GM21576 (cell line): Measurements from ENCODE around the gene ZNF195.
"Not testable (repeated sequence)": the region's sequence is repeated elsewhere in the genome, so short reads cannot be mapped to it uniquely, and the experiment has no call there.

Experiments used
- ATAC-seq: cut with Tn5 transposase; IDR thresholded peaks from one replicate; pipeline ENCODE4 v1.9.1; 2021; ENCODE audit warnings: mild to moderate bottlenecking, moderate library complexity; ENCODE audit not compliant: unreplicated experiment

The ZNF195 gene

DNA sequence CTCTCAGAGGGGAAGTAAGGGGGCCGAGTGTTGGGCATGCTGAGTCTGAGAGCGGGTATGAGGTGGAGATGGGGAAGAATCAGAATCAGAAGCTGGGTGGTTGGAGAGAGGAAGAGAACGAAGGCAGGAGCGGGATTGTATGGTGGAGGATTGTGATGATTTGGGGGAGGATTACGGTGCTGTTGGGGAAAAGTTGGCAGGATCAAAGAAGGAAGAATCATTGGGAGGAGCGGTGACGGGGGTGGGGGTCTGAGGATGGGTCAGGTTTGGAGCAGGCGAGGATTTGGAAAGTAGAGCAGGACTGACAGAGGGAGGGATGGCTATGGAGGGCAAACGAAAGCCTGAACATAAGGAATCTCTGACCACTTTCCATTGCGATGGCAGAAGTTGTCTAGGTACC, 22.1 kb downstream of the ZNF195 start:
- ATAC-seq, result no peak

DNA sequence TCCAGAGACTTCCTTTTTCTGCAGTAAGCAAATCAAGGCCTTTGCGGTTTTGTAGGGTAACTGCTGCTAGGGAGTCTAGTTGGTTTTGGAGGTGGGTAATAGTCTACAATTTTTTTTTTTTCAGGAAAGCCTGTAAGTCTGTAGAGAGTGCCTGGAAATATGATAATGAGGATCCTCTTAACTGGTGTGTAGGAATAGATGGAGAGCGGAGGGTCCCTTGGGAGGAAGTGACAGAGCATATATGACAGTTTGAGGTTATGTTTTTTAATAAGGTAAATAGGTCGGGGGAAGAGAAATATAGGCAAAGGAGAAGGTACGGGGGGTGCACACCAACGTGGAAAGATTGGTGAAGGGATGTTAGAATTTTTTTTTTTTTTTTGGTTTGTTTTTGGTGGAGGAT, 25.9 kb downstream of the ZNF195 start:
- ATAC-seq, result no peak

DNA sequence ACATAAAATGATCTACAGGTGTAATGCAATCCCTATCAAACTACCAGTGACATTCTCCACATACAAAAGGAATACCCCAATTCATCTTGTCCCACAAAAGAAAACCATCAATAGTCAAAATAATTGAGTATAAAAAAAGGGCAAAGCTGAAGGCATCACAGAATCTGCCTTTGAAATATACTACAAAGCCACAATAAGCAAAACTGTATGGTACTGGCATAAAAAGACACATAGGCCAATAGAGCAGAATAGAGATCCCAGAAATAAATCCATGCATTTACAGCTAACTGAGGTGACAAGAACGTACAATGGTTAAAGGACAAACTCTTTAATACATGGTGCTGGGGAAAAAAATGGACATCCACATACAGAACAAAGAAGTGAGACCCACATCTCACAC, 31.8 kb downstream of the ZNF195 start:
- no peak for ATAC-seq

DNA sequence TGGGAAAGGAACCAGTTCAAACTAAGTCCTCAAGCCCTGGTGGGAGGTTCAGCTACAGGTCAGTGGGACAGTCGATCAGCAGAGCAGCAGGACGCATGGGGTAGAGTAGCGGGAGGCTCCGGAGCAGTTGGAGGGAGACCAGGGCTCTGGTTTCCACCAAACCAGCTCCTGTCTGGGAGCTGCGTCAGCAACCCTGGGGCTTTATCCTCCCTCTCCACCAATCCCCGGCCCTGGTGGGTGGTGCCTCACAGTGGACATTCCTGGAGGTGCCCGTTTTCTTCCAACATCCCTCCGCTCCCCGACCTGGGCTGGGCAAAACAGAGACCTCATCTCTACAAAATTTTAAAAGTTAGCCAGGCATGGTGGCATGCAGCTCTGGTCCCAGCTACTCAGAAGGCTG, 32.4 kb downstream of the ZNF195 start:
- ATAC-seq, result no peak

DNA sequence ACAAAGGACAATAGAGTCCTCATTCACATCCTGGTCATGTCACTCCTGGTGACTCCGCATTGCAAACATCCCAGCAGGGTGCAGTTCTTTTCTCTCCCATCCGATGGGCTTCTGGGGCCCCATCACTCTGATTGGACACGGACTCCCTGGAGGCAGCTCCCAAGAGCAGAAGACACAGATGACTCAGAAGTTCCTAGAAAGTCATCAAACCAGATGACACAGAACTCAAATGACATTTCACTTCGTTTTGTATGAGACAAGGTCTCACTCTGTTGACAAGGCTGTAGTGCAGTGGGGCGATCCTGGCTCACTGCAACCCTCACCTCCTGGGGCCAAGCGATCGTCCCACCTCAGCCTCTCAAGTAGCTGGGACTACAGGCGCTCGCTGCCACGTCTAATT, 33.2 kb downstream of the ZNF195 start:
- no peak for ATAC-seq

DNA sequence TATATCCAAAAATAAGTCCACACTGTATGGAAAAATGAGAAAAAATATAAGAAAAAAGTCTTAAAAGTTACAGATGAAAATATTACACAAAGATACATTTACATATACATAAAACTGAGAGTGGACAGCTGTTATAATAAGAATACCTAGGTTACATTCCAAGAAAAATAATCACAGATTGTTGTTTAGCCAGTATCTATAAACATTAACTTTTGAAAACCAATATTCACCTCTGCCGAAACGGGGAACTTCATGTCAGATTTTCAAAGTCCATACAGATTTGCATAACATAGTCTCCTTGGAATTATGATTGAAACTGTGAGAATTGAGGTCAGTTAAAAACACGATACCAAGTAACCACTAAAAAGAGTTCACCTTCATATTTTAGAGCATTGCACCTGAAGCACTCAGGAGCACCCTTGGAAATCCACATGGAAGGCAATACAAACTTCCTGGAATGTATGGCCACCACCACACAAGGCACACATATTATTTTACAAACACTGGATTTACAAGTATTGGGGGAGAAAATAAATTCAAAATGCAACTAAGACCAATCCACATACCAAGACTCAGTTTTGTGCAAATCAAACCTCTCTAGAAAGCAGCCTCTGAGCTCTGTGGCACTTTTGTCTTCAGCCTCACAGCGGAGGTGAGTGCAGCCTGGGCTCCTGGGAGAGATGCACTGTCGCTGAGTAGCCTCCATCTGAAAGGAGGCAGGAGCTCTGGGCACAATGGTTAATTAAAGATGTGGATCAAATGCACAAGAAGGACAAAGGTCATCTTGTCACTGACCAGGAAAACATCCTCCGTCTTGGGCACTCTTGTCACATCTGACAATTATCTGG, 34.4 kb downstream of the ZNF195 start:
- ATAC-seq, result no peak

DNA sequence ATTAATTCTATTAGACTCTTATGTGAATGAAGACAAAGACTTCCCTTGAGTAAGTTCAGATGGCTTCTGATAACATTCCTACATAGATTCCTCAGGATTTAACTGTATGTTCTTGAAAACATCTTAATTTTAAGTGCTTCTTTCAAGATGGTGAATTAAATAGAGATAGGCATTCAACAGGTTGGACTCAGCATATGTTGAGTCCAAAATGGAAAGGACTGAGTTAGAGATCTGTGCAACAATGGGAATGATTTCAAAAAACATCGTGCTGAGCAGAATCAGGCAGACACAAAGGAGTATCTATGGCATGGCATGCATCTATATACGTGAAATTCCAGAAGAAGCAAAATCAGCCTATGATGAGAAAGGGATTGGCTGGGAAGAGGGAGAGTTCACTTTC, 36.2 kb downstream of the ZNF195 start:
- ATAC-seq, result no peak

DNA sequence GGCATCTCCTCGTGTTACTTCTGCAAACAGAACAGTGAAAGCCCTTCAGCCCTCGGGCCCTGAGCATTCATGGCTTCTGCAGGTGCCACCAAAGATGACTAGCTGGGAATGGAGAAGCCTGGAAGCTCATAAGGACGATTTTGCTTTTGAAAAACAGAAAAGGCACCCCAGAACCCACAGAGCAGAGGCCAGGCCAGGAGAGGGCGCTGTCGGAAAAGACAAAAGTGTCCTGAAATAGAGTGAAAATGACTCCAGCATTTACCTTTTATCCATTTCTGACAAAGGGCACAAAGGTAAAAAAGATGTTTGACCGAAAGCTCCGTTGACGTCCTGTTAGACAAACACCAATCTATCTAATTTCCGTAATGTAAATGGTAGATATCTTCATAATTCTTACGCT, 37.6 kb downstream of the ZNF195 start:
- ATAC-seq, result no peak

DNA sequence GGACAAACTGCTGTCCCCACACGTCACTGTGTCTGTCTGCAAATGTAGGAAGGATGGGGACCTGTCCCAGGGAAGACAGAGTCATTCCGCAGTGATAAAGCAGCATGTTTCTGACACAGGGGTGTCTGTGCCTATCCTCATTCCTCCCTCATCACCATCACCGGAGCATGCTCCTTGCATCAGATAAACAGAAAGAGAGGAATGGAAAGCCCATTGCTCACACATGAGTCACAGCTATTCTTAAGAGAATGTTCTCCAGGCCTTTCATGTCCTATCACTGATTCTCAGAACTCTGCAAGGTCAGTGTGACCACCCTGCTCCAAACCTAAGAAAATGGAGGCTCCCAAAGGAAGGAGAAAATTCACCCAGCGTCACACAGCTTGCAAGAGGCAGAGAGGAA, 38.9 kb downstream of the ZNF195 start:
- no peak for ATAC-seq

DNA sequence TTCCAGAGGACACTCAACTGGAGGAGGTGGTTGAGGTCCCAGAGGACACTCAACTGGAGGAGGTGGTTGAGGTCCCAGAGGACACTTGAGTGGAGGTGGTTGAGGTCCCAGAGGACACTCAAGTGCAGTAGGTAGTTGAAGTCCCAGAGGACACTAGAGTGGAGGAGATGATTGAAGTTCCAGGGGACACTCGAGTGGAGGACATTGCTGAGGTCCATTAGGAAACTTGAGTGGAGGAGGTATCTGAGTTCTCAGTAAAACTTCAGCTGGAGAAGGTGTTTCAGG, 39.7 kb downstream of the ZNF195 start:
- no peak for ATAC-seq

DNA sequence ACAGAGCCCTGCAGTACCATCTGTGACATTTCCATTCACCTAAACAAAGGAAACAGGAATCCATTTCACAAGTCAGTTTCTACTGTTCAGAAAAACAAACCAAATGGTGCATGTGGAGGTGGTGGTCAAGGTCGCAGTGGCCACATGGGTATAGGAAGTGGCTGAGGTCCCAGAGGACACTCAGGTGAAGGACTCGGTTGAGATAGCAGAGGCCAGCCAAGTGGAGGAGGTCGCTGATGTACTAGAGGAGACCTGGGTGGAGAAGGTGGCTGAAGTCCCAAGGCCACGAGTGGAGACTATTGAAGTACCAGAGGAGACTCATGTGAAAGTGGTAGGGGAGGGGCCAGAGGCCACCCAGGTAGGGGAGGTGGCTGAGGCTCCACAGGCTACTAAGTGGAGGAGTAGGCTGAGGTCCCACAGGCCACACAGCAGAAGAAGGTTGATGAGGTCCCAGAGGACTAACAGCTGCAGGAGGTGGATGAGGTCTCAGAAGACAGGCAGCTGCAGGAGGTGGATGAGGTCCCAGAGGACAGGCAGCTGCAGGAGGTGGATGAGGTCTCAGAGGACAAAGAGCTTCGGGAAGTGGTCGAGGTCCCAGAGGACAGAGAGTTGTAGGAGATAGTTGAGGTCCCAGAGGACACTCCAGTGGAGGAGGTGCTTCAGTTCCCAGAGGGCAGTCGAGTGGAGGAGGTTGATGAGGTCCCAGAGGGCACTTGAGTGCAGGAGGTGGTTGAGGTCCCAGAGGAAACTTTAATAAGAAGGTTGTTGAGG, 40.2 kb downstream of the ZNF195 start:
- ATAC-seq, result no peak

DNA sequence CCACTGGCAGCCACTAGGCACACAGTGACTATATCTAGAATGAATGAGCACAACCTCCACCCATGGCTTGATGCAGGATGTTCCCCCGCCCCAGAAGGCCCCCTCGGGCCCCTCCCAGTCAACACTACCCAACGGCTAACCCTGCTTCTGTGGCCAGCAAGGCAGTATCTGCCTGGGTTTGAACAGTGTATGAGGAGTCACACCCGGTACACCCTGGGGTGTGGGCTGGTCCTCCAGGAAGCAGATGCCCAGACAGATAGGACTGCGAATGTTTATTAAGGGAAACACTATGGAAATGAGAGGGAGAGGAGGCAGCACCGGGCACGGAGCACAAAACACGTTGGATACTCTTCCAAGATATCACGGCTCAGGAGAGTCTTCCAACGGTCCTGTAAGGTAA, 42.5 kb downstream of the ZNF195 start:
- not testable (repeated sequence) for ATAC-seq

DNA sequence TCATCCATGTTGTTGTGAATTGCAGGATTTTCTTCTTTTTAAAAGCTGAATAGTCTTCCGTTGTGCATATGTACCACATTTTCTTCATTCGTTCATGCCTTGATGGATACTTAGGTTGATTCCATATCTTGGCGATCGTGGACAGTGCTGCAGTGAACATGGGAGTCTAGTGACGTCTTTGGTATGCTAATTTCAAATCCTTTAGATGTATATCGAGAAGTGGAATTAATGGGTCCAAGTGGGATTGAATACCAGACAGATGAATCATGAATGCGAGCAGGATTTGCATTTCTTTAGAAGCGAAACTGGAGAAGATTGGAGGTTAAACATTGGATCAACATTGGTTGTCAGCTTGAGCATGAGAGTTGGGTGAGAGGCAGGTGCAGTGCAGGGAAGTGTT, 45.8 kb downstream of the ZNF195 start:
- not testable (repeated sequence) for ATAC-seq

DNA sequence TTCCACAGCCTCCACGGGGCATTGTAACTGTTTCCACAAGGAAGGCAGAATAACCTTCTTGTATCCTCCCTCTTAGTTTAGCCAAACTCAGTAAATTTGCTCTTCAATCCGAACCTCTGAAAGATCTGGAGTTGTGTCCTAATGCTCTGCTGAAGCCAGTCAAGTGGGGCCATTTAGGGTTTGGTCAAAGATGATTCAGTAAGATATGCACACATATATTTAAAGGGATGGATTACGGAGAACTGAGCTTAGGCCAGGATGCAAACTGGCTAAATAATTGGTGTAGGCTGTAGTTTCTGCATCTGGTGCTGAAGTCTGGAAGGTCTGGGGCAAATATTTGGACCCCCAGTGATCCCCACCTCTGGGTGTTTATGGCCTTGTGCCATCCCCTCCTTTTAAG, 47.9 kb downstream of the ZNF195 start:
- not testable (repeated sequence) for ATAC-seq

DNA sequence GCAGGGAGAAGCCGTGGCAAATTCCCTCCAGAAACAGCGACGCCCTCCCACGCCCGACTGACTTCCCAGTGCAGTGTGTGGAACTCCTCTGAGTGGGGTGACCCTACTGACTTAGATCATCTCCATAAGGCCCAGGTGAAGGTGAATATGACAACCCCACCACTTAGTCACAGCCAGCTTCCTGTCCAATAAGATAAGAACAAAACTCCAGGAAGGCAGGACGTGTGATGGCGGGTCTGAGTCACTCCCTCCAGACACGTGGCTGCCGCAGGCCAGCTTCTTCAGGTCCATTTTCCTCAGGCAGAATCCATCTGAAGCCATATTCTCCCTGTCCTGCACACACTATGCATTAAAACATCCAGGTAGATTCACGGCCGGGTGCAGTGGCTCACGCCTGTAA, 48.9 kb downstream of the ZNF195 start:
- ATAC-seq, result not testable (repeated sequence)

DNA sequence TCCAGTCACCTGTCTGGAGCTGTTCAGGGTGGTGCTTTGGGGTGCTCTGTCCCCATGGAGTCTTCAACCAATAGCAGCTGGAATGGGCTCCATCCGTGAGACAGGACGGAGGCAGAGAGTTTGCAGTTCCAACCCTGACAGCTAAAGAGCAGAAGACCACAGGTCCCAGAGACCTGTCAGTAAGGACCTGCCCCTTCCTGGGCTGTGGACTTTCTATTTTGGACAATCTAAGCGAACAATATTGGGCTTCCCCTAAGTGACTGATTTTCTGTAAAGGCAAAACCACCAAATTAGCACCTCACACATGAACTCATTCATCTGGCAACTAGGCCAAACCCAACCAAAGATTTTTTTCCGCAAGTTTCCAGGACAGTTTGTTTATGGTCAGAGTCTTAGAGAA, 50.4 kb downstream of the ZNF195 start:
- not testable (repeated sequence) for ATAC-seq

DNA sequence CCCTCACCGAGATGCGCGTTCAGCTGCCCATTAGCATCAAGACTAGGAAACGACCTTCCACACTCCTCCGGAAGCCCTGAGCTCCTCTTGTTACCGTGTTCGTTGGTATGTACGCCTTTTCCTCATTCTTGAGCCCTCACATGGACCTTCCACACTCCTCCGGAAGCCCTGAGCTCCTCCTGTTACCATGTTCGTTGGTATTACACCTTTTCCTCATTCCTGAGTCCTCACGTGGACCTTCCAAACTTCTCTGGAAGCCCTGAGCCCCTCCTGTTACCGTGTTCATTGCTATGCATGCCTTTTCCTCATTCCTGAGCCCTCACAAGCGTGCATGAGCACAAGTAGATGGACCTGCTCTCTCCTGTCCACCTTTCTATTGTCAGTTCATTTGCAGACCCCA, 52.5 kb downstream of the ZNF195 start:
- not testable (repeated sequence) for ATAC-seq

DNA sequence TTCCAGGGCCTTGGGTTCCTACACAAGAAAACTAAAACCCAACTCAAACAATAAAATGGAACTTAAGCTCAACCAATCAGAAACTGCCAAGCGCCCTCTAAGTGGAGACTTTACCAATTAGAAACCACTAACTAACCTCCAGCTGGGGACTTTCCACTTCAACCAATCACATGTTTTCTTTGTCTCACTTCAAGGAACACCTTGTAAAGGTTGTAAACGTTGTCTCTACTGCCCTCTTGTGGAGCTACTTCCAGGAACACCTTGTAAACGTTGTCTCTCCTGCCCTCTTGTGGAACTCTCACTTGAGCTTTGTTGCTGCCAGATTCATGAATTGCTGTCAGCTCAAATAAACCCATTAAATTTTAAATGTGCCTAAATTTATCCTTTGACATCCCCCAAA, 54.2 kb downstream of the ZNF195 start:
- not testable (repeated sequence) for ATAC-seq
